Body of pancreas (tissue), 4 donors: ENCODE measurements around the gene ASCL5.

Experiments
- POLR2A ChIP-seq, 3 donors: fragments of 450-650 bp; IDR thresholded peaks; one replicate each; pipeline ENCODE4 v1.6.1; 2016; ENCODE audit warnings: antibody characterized with exemption in 3 of 3, mild to moderate bottlenecking in 2 of 3
- TF ChIP-seq, protein P1 (sequence below), 7 experiments: fragments of 450-650 bp in 4 of 7; fragments of 200-600 bp in 3 of 7; sonication (generic) in 3 of 7; IDR thresholded peaks; one replicate each; pipeline ENCODE4 v1.5.1; 2016 to 2019; ENCODE audit warnings: antibody characterized with exemption in 7 of 7

DNA sequence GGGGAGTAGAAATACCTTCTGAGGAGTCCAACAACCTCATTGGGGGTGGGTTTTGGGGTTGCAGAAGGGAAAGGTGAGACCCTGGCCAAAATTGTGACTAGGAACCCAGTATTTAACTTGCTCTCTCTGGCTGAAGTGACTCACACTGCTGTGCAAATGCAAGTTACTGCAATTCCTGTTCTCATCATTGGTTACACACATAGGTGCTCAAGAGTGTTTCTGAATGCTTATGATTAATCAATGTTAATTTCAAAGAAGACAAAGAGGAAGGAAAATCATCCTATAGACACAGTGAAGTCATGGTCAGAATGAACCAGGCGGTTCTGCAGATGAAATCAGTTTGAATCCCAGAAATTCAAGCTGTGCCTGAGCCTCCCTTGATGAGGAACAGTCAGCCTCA is 3.1 kb downstream of the ASCL5 start:
- TF ChIP-seq, protein P1, sequence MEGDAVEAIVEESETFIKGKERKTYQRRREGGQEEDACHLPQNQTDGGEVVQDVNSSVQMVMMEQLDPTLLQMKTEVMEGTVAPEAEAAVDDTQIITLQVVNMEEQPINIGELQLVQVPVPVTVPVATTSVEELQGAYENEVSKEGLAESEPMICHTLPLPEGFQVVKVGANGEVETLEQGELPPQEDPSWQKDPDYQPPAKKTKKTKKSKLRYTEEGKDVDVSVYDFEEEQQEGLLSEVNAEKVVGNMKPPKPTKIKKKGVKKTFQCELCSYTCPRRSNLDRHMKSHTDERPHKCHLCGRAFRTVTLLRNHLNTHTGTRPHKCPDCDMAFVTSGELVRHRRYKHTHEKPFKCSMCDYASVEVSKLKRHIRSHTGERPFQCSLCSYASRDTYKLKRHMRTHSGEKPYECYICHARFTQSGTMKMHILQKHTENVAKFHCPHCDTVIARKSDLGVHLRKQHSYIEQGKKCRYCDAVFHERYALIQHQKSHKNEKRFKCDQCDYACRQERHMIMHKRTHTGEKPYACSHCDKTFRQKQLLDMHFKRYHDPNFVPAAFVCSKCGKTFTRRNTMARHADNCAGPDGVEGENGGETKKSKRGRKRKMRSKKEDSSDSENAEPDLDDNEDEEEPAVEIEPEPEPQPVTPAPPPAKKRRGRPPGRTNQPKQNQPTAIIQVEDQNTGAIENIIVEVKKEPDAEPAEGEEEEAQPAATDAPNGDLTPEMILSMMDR (IDR thresholded peaks at IDR 0.05), result no peak
- TF ChIP-seq POLR2A (IDR thresholded peaks at IDR 0.05), result no peak
